GM12874 (cell line): ENCODE data around the gene LCN15.

Experiments
- CTCF ChIP-seq: IDR thresholded peaks from 2 replicates; pipeline ENCODE4 v1.5.1; 2011; ENCODE audit warnings: low read depth, mild to moderate bottlenecking, control low read depth, low read length, moderate library complexity; ENCODE audit not compliant: insufficient read depth

Gene LCN15

DNA sequence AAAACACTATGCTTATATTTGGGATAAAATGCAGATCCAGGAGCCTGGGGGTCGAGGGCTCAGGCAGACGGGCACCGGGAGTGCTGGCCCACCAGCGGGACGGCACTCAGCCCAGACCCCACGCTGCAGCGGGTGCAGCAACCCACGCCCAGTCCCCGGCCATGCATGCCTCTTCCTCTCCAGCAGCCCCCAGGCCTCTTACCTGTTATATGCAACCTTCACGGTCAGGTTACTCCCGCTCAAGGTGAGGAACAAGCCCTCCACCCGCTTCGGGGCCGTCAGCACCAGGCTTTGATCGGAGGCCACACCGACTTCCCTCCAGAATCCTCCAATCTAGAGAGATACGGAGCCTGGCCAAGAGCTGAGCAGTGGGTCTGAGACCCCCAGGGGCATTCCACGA is 7.5 kb downstream of the LCN15 start:
- no peak for TF ChIP-seq CTCF

- no peak for TF ChIP-seq CTCF
Observed at GRCh38 chr9:136756134-136756438, 8.2 kb downstream of the LCN15 start.

GRCh38 chr9:136754626-136755301 is 9.6 kb downstream of the LCN15 start:
- TF ChIP-seq CTCF, result no peak

- no peak for TF ChIP-seq CTCF
Observed at GRCh38 chr9:136754059-136754572, 10.2 kb downstream of the LCN15 start.

DNA sequence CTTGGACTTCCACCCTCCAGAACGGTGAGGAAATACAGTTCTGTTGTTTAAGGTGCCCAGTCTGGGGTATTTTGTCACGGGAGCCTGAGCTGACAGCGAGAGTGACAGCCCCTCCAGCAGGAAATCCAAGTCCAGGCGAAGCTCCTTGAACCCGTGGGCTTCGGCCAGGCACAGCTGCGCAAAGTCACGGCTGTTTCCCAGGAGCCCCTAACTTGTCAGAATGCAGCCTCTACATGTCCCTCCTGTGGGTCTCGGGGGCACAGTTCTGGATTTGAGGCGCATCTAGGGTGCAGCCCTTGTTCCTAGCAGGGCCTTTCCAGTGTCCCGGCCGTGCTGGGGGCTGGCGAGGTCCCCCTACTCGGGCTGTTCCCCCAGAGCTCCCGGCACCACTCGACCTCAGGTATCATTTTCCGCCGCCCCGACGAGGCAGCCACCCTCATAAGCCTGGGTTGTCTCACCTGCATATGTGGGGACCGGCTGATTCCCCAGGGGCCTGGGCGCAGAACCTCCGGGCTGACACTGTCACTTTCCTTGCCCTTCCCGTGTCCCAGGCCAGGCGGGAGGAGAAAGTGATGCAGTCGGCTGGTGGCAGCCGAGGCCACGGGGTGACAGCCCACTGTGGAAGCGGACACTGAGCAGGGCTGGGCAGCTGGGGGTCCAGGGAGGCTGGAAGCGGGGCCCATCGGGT is 10.8 kb downstream of the LCN15 start:
- no peak for TF ChIP-seq CTCF

GRCh38 chr9:136751814-136752213 is 12.5 kb downstream of the LCN15 start:
- TF ChIP-seq CTCF, result no peak

GRCh38 chr9:136751244-136751643 is 13.1 kb downstream of the LCN15 start:
- no peak for TF ChIP-seq CTCF
